Measurements from ENCODE around the gene AFF4.
"Not testable (repeated sequence)": the region's sequence is repeated elsewhere in the genome, so short reads cannot be mapped to it uniquely, and the experiment has no call there.

The AFF4 gene, protein sequence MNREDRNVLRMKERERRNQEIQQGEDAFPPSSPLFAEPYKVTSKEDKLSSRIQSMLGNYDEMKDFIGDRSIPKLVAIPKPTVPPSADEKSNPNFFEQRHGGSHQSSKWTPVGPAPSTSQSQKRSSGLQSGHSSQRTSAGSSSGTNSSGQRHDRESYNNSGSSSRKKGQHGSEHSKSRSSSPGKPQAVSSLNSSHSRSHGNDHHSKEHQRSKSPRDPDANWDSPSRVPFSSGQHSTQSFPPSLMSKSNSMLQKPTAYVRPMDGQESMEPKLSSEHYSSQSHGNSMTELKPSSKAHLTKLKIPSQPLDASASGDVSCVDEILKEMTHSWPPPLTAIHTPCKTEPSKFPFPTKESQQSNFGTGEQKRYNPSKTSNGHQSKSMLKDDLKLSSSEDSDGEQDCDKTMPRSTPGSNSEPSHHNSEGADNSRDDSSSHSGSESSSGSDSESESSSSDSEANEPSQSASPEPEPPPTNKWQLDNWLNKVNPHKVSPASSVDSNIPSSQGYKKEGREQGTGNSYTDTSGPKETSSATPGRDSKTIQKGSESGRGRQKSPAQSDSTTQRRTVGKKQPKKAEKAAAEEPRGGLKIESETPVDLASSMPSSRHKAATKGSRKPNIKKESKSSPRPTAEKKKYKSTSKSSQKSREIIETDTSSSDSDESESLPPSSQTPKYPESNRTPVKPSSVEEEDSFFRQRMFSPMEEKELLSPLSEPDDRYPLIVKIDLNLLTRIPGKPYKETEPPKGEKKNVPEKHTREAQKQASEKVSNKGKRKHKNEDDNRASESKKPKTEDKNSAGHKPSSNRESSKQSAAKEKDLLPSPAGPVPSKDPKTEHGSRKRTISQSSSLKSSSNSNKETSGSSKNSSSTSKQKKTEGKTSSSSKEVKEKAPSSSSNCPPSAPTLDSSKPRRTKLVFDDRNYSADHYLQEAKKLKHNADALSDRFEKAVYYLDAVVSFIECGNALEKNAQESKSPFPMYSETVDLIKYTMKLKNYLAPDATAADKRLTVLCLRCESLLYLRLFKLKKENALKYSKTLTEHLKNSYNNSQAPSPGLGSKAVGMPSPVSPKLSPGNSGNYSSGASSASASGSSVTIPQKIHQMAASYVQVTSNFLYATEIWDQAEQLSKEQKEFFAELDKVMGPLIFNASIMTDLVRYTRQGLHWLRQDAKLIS

DNA sequence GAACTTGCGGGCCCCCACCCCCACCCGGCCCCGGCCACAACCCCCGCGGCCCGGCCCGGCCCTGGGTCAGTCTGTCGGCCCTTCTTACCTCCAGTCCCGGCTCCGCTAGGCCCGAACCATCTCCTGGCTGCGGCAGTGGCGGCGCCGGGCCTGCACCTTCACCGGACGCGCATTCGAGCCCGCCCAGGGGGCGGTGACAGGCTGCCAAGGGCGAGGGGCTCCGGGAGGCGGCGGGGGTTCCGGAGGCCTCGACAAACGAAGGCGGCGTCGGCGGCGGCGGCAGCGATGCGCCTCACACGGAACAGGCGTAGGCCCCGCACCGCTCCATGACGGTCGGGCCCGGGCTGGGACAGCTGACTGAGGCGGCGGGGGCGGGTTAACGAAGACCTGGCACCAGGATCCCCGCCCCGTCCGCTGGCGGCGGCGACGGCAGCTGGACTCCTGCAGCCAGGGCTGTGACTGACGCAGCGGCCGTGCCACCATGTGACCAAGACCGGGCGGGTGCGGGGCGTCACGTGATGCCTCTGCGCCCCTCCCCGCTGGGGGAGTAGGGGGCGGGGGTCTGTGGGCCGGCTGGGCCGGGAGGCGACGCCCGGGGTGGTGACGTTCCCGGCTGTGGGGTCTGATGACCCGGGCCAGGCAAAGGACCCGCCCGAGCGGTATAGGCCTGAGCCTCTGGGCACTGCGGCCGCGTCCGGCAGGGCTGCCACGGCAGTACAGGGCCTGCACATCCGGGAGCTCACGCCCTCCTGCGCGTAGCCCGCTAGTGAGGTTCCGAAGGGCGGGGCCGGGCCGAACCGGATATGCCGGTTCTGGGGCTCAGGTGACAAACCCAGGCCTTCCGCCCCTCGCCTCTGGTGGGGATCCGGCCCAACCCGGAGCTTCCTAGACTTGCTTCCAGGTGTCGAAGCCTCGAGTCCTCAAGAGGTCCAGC lies at the start of gene AFF4:
AFF4 (minus strand) TSS at position 464 of the 934 bp plus-strand sequence. CDS start 26,445 bp downstream, outside the sequence.
- peak; percentile 98 for DNase-seq

DNA sequence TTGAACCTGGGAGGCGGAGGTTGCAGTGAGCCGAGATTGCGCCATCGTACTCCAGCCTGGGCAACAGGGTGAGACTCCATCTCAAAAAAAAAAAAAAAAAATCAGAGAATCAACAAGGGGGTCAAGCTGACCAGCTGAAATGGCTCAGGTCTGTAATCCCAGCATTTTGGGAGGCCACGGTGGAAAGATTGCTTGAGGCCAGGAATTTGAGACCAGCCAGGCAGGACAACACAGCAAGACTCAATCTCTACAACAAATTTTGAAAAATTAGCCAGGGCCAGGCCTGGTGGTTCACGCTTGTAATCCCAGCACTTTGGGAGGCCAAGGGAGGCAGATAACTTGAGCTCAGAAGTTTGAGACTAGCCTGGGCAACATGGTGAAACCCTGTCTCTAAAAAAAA lies 45.0 kb upstream of the AFF4 start:
- DNase-seq: not testable (repeated sequence)

DNA sequence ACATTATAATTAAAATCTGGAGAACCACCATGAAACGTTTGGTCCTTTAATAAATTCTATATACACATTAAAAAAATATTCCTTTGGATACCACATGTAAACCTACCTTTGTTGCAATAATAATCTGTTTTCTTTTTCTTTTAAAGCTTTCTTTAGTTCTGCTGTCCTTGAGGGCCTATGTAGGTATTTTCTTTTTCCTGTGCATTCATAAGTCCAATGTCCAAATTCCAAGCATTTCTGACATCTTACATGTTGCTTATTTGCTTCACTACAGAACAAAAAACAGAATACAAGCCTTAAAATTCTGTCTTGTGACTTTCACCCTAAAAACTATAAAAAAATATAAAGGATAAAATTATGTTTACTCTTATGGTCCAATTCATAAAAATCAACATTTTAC lies 43.2 kb upstream of the AFF4 start:
- DNase-seq: no peak

DNA sequence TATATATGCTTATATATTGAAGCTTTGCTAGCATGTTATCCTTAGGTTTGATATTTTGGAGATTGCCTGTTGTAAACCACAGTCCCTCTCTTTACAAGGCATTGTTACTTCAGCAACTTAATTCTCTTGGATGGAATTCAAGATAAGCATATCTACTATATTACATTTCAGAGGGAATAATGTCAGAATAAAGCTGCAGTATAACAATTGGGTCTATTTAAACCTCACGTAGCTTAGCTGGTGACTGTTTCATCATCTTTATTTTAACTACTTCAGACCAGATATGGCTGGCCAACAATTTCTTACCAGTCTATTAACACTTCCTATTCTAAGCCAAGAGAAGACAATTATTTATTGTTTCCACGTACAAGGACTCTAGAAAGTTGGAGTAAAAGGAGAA lies 35.8 kb upstream of the AFF4 start:
- no peak for DNase-seq

DNA sequence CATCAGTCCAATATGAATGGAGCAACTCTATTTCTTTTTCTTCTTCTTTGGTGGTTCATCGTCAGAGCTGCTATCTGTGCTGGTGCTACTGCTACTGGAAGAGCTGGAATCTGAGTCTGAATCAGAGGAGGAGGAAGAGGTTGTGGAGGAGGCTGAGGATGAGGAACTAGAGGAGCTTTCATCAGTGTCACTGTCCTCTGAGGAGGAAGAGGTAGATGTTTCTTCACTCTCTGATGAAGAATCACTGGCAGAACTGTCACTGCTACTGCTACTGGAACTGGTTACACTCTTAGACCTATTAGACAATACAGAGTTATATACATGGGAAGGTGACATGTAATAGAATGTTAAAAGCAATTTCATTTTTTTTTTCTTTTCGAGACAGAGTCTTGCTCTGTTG lies 35.1 kb upstream of the AFF4 start:
- no peak for DNase-seq

DNA sequence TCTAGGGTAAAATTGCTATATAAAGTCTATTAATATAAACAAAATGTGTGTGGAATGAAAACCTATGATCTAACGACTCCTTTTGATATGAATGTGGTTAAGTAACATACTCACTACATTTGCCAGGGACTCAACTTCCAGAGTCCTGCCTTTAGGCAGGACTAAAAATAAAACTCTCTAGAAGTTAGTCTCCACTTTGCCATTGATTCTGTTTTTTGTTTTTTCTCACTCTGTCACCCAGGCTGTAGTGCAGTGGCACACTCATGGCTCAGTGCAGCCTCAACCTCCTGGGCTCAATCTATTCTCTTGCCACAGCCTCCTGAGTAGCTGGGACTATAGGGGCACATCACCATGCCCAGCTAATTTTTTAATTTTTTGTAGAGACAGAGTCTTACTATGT lies 32.9 kb upstream of the AFF4 start:
- DNase-seq: no peak

DNA sequence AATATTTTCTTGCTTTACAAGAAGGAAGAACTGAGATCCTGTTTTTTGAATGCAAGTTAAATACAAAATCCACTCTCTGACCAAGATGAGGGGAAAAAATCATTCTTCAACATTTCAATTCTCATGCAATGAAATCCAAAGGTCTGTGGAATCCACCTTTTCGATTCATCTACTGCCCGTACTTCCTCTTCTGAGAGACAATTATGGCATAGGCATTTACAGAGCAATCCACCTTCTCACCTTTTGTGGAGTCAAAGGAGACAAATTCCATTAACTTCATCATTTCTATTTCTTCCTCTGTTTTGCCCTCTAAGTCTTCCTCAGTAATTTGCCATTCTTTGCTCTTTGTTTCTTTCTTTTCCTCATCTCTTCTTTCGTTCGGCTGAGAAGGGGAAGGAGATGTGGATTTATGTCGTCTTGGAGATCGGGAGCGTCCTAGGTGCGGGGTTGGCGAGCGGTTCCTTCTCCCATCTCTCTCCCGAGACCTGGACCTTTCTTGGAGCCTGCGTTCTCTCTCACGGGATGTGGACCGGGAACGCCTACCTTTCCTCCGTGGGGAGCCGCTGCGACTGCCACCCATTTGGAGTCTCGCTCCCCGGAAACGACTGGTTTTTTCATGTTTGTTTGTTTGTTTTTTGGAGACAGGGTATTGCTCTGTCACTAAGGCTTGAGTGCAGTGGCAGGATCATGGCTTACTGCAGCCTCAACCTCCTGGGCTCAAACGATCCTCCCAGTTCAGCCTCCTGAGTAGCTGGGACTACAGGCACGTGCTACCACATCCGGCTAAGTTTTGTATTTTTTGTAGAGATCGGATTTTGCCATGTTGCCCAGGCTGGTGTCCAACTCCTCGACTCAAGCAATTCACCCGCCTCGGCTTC lies 24.3 kb upstream of the AFF4 start:
- DNase-seq: no peak

DNA sequence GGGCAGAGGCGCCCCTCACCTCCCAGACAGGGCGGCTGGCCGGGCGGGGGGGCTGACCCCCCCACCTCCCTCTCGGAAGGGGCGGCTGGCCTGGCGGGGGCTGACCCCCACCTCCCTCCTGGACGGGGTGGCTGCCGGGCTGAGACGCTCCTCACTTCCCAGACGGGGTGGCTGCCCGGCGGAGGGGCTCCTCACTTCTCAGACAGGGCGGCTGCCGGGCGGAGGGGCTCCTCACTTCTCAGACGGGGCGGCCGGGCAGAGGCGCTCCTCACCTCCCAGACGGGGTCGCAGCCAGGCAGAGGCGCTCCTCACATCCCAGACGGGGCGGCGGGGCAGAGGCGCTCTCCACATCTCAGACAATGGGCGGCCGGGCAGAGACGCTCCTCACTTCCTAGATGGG lies 19.5 kb upstream of the AFF4 start:
- not testable (repeated sequence) for DNase-seq

DNA sequence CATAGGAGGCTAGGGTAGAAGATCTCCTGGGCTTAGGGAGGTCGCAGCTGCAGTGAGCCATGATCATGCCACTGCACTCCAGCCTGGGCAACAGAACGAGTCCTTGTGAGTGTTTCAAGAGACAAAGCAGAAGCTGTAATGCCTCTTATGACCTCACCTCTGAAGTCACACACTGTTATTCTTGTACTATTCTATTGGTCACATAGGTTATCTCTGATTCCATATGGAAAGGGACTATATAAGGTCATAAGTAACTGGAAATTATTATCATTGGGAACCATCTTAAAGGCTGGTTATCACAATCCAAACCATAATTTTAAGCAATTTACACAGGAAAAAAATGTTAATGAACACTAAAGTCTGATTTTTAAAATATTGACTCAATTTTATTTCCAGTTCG lies 17.9 kb upstream of the AFF4 start:
- no peak for DNase-seq

DNA sequence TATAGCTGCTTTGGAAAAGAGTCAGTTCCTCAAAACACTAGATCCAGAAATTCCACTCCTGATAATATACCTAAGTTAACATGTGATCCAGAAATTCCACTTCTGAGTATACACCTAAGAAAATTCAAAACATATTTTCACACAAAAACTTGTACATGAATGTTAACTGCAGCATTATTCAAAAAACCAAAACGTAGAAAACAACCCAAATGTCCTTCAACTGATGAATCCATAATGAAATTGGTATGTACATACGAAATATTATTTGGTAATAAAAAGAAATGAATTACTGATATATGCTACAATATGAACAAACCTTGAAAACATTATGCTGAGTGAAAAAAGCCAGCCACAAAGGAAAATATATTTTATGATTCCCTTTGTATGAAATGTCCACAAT lies 16.5 kb upstream of the AFF4 start:
- no peak for DNase-seq

DNA sequence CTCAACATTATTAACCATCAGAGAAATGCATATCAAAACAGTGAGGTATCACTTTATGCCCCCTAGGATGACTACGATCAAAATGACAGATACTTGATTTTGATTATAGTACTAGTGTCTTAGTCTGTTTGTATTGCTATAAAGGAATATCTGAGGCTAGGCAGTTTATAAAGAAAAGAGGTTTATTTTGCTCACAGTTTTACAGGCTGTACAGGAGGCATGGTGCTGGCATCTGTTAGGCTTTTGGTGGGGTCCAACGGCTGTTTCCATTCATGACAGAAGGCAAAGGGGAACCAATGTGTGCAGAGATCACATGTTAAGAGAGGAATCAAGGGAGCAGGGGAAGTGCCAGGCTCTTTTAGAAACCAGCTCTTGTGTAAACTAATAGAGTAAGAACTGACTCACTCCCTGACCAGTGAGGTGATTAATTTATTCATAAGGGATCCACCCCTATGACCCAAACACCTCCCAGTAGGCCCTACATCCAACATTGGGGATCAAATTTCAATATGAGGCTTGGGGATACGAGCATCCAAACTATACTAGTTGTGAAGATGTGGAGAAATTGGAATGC lies 16.0 kb upstream of the AFF4 start:
- DNase-seq: no peak

DNA sequence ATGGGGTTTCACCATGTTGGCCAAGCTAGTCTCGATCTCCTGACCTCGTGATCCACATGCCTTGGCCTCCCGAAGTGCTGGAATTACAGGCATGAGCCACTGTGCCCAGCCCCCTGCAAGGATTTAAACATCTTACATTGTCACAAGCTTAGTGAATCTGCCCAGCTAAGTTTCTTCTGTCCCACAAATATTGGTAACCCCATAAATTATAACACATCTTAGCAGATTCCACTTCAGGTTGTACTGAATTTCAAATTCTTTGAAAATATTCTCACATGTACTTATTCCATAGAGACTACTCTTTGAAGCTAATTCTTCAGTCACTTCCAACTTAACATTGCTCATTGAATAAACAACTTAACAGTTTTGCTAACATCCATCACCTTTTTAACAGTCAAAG lies 13.4 kb upstream of the AFF4 start:
- DNase-seq: no peak

DNA sequence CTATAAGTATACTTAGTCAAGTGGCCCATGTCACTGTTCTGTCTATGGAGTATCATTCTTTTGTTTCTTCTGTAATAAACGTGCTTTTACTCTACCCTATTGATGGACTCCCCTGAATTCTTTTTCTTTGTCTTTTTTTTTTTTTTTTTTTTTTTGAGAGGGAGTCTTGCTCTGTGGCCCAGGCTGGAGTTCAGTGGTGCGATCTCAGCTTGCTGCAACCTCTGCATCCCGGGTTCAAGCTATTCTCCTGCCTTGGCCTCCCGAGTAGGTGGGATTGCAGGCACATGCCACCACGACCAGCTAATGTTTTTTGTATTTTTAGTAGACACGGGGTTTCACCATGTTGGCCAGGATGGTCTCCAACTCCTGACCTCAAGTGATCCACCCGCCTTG lies 9.0 kb upstream of the AFF4 start:
- not testable (repeated sequence) for DNase-seq

DNA sequence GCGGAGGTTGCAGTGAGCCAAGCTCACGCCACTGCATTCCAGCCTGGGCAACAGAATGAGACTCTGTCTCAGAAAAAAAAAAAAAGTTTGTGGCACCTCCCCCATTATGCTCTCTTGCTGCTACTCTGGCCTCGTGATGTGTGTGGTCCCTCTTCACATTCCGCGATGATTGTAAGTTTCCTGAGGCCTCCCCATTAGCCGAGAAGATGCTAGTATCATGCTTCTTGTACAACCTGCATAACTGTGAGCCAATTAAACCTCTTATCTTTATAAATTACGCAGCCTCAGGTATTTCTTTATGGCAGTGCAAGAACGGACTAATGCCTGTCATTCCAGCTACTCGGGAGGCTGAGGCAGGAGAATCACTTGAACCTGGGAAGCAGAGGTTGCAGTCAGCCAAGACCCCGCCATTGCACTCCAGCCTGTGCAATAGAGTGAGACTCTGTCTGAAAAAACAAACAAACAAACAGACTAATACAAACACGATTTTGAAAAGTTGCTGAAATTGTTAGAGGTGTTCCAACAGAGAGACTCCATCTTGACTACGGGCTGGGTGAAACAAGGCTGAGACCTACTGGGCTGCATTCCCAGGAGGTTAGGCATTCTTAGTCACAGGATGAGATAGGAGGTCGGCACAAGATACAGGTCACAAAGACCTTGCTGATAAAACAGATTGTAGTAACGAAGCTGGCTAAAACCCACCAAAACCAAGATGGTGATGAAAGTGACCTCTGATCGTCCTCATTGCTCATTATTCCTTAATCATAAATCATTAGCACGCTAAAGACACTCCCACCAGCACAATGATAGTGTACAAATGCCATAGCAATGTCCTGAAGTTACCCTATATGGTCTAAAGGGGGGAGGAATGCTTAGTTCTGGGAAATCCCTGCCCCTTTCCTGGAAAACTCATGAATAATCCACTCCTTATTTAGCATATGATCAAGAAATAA lies 8.3 kb upstream of the AFF4 start:
- no peak for DNase-seq

DNA sequence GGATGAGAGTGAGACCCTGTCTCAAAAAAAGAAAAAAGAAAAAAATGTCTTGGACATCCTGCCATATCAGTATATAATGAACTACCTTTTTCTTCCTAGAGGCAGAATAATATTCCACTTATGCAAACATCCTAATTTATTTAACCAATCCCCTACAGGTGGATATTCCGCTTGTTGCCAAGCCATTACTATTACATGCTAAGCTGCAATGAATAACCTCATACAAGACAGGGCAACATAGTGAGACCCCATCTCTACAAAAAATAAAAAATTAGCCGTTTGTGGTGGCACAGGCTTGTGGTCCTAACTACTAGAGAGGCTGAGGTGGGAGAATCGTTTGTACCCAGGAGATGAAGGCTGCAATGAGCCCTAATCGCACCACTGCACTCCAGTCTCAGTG lies 1.7 kb upstream of the AFF4 start:
- DNase-seq: no peak

DNA sequence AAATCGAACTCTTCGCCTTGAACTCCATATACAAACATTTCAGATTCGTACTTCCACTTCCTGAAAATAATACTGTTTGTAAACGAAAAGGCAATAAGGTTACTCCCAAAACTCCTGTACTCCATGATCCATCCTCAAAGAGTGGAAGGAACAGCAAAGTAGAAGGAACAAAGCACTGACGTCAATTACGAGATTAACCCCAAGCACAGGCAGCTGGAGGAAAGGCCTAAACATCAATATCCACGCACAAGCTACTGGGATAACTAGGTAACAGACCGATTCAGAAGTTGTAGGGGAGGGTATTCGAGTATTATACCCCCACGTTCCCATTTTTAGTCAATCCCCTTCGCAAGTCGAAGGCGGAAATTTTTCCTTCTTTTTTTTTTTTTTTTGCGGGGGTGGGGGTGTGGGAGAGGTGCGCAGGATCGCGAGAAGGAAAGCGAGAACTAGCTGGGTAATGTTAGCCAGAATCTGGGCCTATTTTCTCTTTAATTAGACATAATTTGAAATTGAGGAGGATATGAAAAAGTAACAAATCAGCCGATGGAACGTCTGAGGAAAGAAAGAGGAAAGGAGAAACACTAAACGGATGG lies 909 bp downstream of the AFF4 start:
- DNase-seq: peak; percentile 61

DNA sequence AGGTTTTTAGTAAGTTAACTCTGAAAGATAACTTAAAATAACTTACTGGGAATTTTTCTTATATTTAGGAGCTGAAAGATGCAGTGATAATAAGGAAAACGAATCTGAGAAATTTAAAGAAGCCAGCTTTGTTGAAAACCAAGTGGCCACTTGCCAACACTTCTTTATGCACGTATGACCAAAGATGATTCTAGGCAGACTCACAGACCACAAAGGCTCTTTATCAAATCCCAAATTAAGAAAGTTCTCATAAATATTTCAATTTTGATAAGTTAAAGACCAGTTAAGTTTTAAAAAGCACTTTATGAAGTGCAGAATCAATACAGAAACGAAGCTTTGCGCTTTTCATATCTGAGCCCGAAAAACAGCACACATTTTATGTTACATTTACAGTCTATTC lies 1.5 kb downstream of the AFF4 start:
- no peak for DNase-seq

DNA sequence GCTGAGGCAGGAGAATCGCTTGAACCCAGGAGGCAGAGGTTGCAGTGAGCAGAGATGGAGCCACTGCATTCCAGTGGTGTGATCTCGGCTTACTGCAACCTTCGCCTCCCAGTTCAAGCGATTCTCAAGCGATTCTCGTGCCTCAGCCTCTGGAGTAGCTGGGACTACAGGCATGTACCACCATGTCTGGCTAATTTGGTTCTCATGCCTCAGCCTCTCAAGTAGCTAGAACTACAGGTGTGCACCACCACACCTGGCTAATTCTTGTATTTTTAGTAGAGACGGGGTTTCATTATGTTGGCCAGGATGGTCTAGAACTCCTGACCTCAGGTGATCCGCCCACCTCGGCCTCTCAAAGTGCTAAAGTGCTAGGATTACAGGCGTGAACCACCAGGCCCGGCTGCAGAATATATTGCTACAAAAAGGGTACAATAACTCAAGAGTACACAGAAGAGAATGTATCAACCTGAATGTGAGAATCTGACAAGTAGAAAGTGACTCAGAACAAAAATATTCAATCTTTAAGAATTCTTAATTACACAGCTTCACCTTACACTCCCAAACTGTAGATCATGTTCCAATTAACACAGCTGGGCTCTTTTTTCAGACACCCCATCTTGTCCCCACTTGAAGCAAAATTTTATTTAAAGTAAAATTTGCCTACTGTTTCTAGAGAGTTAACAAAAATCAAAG lies 2.2 kb downstream of the AFF4 start:
- not testable (repeated sequence) for DNase-seq

Data from right hindlimb (tissue), 1 donor.